PC-3 (cell line): ENCODE data around the gene POLR2F.

Experiments
- CTCF ChIP-seq: fragments of 300-600 bp; sonication (generic); conservative IDR thresholded peaks from 2 replicates; pipeline ENCODE4 v1.5.1; 2017; ENCODE audit warnings: antibody characterized with exemption, low read depth, mild to moderate bottlenecking, low read length
- EZH2phosphoT487 ChIP-seq: fragments of 300-600 bp; sonication (generic); IDR thresholded peaks from 2 replicates; pipeline ENCODE4 v1.6.1; 2018; ENCODE audit warnings: mild to moderate bottlenecking, antibody characterized with exemption, low read length, borderline replicate concordance

DNA sequence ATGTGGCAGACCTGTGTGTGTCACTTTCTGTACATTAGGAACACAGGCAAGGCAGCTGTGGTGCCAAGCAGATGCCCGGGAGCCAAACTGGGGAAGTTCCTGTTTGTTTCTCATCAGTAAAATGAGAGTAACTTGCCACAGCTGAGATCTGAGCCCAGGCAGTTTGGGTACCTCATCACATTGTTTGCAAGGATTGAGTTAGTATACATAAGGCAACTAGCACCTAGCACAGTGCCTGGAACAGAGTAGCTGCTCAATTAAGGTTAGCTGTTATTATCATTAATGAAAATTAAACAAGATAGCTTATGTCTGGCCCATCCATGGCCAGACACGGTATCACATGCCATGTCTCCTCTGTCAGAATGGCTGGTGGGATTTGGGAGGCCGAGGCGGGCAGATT lies 23.0 kb downstream of the POLR2F start:
- TF ChIP-seq CTCF (no peak), EZH2phosphoT487 (no peak)
